NCI-H1092 treated with DMSO at 0.1 percent for 48 hours (cell line): Measurements from ENCODE around the gene CBX7.
A peak's percentile ranks its signal among the peaks of the same experiment; 100 is the strongest.
"Not testable (repeated sequence)": the region's sequence is repeated elsewhere in the genome, so short reads cannot be mapped to it uniquely, and the experiment has no call there.

Experiments used
- DNase-seq: peaks from one replicate; lab custom pipeline; 2025; lab: John Stamatoyannopoulos, UW

The CBX7 gene

GRCh38 chr22:39174498-39175352, 22.2 kb upstream of the CBX7 start:
- DNase-seq: no peak

DNA sequence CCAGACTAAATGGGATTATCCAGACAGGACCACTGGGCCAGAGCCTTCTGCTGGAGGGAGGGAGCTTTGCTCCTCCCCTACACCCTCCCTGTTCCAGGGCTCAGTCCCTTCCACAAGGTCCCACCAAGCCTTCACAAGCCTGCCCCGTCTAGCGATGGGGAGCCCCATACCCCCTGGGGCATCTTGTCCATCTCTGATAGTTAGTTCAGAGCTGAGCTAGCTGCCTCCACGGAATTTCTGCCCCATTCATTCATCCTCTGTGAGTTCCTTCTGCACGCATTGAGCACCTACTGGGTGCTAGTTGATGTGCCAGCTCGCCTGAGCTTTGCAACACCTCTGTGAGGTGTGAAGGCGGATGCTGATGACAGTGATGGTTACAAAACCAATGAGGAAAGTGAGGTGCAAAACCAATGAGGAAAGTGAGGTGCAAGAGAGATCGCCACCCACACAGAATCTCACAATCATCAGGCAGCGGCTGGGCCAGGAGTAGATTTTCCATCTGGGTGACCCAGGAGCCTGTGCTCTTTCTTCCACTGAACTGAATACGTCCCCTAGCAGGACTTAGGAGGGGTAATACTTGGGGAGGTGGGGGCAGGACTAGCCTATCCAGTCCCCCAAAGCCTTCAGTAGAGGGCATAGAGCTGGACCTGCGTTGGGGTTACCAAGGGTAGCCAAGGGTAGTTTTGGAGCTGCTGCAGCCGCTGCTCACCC, 21.5 kb upstream of the CBX7 start:
- no peak for DNase-seq

DNA sequence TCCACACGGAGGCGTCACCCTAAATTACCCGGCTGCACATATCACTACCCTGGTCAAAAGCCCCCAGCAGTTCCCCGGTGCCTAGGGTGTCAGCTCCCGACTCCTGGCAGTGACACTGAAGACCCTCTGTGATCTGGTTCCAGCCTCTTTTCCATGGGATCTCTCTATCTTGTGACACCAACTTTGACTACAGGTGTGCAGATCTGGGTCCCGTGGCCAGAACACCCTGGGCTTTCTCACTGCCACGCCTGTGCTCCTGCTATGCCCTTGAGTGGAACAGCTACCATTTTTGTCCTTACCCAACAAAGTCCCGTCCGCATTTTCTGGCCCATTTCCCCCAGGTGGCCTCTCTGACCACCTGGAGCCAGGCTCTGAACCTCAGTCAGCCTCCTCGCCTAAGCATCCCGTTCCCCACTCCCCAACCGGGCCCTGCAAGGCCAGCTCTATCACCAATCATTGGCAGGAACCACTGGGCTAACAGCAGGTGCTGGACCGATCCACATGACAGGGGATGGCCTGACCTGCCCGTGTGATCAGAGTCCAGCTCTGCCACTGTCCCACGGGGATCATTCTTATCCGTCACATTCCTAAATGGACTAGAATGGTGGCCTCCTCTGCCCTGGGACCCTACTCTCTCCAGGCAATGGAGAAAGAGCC, 20.7 kb upstream of the CBX7 start:
- DNase-seq: no peak

GRCh38 chr22:39172265-39173049, 20.0 kb upstream of the CBX7 start:
- not testable (repeated sequence) for DNase-seq

DNA sequence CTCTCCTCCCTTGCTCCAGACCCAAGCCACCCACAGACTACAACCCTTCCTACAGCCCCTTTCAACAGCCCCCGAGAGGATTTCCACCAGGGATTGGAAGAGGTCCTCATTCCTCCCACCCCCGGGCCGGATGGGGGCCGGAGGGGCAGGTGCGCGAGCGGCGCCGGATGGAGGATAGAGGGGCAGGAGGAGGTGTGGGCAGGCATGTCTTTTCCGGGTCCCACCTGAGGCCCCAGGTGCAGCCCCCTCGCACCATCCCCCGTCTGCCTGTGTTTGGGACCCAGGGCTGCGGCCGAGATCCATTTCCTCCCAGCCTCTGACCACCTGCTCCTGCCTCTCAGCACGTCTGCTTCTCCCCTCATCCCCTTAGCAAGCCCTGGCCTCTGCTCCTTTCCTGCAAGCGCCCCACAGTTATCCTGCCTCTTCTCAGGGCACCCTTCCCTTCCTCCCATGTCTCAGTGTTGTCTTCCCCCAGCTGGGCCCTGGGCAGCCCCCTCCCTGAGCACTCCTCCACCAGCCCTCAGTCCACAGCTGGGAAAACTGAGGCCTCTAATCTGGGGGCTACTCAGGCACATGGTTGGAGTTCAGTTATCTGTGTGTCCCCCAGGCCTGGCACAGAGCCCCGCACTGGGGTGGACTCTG, 19.3 kb upstream of the CBX7 start:
- no peak for DNase-seq

DNA sequence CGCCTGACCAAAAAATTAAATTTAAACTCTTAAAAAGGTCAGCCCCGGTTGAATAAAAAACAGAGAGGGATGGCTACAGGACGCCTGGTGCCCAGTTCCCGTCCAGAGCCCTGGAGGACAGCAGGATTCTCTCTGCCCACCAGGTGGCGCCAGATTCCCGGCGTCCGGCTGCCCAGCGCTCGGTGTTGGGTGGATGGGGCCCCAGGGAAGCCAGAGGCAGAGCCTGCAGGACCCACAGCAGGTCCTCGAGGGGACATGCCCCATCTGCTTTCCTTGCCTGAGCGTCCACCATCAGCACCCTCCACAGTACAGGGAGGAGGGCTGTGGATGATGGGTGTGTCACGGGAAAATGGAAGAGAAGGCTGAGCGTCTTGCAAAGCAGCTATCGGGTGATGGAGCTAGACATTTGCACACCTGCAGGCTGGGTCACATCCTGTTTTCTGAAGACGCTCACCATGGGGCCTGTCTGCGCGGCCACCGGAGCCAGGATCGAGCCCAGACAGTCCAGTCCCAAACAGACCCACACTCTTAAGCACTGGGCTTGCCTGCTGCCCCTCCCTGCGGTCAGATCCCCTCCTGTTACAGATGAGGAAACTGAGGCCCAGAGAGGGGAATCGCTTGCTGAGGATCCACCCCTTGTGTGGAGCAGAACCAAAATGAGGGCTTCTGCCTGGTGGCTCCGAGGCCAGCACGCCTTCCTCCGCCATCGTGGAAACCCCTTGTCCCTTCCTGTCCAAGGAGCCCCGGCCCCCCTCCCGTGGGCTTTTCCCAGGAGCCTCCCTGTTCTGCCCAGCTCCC, 18.5 kb upstream of the CBX7 start:
- peak; percentile 42 for DNase-seq

- no peak for DNase-seq
Measured at GRCh38 chr22:39169797-39170466, 17.5 kb upstream of the CBX7 start.

DNA sequence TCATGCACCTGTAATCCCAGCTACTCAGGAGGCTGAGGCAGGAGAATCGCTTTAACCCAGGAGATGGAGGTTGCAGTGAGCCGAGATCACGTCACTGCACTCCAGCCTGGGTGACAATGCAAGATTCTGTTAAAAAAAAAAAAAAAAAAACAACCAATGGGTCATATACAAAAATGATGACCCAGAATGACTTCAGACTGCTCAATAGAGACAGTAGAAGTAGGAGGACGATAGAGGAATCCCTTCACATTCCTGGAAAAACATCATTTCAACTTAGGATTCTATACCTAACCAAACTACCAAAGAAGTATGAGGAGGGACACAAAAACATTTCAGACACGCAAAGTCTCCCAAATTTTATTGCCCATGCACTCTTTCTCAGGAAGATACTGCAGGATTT, 14.1 kb upstream of the CBX7 start:
- no peak for DNase-seq

- not testable (repeated sequence) for DNase-seq
Measured at GRCh38 chr22:39156093-39156492, 3.6 kb upstream of the CBX7 start.

DNA sequence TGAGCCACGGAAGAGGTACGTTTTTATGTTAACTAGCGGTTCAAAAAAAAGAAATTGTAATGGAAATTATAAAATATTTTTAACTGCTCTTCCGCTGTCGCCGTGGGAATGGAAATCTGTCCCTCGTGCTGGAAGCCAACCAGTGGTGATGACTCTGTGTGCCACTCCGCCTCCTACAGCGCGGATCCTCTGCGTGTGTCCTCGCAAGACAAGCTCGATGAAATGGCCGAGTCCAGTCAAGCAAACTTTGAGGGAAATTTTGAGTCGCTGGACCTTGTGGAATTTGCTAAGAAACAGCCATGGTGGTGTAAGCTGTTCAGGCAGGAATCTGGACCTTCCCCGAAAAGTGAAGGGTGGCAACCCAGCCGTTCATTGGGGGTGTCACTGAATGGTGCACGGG, 2.9 kb upstream of the CBX7 start:
- DNase-seq: no peak

GRCh38 chr22:39153220-39153717, 789 bp upstream of the CBX7 start:
- no peak for DNase-seq

DNA sequence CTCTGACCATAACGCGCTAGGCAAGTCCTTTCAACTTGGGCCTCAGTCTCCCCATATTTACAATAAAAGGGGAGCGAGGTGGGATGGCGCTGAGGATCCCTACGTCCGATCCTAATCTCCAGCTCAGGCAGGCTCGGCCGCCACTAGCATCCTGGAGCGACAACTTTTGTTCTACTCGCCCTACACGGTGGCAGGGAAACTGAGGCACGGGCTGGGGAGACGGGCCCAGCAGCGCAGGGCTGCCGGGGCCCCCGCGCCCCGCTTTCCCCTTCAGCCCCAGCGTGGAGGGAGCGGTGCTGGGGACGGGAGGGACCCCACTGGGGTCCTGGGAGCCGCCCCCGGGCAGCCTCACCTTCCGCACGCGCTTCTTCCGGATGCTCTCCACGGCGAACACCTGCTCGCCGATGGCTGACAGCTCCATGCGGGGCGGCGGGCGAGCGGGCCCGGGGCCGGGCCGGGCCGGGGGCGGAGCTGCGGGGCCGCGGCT, 413 bp downstream of the CBX7 start:
- no peak for DNase-seq

DNA sequence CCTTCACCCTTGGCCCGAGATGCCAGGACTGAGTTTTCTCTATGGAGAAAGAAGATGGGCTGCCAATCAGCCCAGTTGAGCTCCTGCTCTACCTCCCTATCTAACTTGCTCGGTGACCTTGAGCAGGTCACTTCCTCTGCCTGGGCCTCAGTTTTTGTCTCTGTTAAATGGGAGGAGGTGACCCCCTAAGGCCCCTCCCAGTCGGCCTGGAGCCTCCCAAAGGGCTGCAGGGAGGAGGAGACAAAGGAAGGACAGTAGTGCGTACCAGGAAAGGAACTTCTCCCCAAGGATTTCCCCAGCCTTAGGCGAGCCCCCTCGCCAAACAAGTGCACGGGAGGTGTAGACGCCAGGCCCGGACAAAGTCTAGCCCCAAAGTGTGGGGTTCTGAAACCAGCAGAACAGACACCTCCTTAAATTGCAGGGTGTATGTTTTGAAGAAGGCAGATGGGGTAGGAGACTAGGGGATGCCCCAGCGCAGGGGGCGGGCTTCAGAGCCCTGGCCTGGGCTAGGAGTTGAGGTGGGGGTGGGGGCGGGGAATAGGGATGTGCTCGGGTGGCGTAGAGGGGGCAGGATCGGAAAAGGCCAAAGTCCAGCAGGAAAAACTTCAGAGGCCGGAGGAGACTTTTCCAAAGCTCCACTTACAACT, 1.0 kb downstream of the CBX7 start:
- DNase-seq: no peak

GRCh38 chr22:39150848-39151215, 1.6 kb downstream of the CBX7 start:
- no peak for DNase-seq

- no peak for DNase-seq
Measured at GRCh38 chr22:39149915-39150847, 2.3 kb downstream of the CBX7 start.

DNA sequence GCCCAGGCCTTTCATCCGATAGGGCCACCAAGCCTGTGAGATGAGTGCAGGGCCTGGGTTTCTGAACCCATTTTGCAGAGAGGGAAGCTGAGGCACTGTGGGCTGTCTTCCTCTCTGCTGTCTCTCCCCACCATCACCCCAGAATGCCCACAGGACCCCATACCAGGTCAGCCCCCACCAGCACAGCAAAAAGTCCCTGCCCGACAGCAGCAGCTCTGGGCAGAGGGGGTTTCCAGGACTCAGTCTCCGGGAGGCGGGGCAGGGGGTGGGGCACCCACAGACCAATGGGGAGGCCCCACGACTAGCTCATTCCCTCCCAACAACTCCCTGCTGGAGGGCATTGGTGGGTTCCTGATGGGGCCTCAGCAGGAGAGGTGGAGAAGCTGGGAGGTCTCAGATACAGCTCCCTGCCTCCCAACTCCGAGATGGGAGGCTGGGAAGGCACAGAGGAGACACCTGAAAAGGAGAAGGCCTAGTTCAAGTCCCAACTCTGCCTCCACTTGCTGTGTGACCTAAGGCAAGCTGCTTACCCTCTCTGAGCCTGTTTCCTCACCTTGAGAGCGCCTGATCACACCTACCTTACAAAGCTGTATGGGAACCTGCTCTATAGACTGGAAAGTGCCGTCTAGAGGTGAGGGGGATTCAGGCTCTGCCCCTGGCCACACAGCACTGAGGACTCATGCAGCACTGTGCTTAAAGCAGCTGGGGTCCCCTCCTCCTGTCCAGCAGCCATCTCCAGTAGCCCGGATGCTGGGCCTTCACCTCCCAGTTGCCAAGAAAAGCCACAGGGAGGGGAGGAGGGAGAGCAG, 3.5 kb downstream of the CBX7 start:
- no peak for DNase-seq

DNA sequence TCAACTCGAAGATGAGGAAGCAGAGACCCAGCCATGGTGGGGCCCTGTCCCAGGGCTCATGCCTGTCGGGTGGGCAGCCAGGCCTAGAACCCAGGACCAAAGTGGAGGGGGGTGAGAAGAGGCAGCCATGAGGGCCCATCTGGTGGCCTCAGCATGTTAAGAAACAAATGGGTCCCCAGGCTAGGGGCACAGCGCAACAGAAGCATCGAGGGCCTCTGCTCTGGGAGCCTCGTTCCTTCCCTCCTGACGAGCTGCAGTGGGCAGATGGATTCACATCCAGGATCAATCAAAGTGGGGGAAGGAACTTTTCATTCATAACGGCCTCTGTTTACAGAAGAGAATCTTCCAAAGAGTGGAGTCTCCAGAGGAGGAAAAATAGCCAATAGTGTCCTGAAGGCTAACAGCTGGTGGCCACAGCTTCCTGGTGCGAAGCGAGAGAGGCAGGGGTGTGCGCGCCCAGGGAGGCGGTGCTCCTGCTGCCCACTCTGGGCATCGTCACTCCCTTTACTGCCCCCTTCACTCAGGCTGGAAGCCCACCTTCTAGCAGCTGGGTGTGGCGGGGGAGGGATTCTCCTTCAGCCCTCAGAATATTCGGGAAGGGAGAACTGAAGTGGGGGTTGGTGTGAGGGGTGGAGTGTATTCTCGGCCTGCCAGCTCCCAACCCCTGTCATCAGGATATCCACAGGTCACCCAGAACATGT, 4.3 kb downstream of the CBX7 start:
- no peak for DNase-seq
